ENCODE data around the gene INCA1.
A peak's percentile ranks its signal among the peaks of the same experiment; 100 is the strongest.

INCA1 gene

DNA sequence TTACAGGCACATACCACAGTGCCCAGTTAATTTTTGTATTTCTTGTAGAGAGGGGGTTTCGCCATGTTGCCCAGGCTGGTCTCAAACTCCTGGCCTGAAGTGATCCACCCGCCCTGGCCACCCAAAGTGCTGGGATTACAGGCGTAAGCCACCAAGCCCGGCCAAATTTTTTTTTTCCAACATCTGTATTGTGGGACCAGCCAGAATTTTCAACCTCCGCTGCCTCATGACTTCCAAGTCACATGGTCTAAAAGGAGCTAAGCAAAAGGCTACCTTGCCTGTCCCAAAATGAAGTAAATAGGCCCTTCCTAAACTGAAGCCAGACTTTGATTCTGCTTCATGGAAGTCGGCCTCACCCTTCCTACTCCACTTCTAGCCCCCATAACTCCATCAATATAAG lies 25.5 kb downstream of the INCA1 start:
- H3K4me3 ChIP-seq (ENCODE audit: low read length) = no peak overlapping the region
- TF ChIP-seq, protein P1, sequence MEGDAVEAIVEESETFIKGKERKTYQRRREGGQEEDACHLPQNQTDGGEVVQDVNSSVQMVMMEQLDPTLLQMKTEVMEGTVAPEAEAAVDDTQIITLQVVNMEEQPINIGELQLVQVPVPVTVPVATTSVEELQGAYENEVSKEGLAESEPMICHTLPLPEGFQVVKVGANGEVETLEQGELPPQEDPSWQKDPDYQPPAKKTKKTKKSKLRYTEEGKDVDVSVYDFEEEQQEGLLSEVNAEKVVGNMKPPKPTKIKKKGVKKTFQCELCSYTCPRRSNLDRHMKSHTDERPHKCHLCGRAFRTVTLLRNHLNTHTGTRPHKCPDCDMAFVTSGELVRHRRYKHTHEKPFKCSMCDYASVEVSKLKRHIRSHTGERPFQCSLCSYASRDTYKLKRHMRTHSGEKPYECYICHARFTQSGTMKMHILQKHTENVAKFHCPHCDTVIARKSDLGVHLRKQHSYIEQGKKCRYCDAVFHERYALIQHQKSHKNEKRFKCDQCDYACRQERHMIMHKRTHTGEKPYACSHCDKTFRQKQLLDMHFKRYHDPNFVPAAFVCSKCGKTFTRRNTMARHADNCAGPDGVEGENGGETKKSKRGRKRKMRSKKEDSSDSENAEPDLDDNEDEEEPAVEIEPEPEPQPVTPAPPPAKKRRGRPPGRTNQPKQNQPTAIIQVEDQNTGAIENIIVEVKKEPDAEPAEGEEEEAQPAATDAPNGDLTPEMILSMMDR (IDR thresholded peaks at IDR 0.05; ENCODE audit: insufficient read depth, low read depth, low read length, missing control alignments) = no peak
- no peak for DNase-seq (ENCODE audit: low read depth)

DNA sequence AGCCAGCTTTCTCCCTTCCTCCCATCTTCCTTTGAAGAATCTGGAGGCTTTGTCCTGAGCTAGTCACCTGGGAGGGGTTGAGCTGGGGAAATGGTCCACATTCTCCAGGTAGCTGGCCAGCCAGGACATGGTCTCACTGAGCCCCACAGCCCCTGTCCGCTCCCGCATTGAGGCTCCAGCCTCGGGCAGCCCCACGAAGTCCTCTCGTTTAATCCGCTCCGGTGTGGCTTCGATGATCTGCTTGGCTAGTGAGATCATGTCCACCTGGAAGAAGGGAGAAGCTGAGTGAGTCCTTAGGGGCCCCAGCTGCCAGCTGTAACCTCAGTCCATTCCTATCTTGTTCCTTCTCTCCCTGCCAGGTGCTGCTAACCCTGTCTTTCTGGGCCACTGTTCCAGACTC lies 27.0 kb downstream of the INCA1 start:
- no peak overlapping the region for H3K4me3 ChIP-seq (ENCODE audit: low read length)
- TF ChIP-seq, protein P1 (IDR thresholded peaks at IDR 0.05; ENCODE audit: insufficient read depth, low read depth, low read length, missing control alignments) = no peak
- no peak for DNase-seq (ENCODE audit: low read depth)

DNA sequence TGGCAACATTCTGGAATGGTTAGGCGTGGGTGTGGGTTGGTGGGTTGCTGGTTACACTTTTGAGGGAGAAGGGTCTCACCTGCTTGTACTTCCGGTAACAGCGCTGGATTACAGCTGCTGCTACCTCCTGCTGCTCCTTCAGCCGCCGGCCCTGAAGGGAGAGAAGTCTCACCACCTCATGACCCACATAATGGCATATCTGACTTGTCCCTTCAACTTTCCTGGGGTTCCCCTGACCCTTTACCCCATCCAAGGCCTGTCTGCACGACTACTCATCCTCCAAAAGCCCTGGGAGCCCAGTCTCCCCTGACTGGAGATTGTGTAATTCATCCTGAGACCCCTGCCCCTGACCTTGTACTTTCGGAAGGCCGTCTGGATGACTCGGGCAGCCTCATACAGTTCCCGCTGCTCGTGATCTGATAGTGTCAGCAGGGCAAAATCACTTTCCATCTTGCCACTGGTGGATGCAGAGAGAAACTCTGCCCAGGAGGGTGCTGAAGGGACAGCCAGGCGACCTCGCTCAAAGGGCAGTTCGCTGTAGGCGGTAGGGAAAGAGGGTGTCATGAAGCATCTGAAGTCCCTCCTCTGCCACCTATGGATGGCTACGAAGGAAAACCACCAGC lies 27.7 kb downstream of the INCA1 start:
- DNase-seq (ENCODE audit: low read depth) = no peak
- TF ChIP-seq, protein P1 (IDR thresholded peaks at IDR 0.05; ENCODE audit: insufficient read depth, low read depth, low read length, missing control alignments) = no peak
- H3K4me3 ChIP-seq (ENCODE audit: low read length) = no peak overlapping the region

DNA sequence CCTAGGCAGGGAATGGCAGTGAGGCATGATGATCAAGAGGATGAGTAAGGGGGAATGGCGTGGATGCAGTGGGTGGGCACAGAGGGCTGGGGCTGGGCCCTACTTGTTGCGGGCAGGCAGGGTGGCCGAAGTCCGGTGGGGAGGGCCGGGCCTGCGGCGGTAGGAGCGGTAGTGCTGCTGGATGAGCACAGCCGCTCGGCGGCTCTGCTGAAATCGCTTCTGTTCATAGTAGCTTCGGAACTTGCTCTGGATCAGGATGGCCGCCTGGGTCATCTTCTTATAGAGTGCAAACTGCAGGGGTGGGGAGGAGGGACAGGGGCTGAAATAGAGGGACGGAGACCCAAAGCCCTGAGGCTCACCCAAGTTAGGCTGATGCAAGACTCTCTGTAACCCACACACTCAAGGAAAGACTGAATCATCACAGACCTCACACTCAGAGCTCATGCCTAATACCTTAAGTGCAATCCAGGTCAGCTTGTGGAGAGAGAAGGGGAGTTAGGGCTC lies 28.2 kb downstream of the INCA1 start:
- H3K4me3 ChIP-seq (ENCODE audit: low read length) = peak overlapping the region; percentile 84
- peak; percentile 89 for DNase-seq (ENCODE audit: low read depth)
- TF ChIP-seq, protein P1 (IDR thresholded peaks at IDR 0.05; ENCODE audit: insufficient read depth, low read depth, low read length, missing control alignments) = no peak

DNA sequence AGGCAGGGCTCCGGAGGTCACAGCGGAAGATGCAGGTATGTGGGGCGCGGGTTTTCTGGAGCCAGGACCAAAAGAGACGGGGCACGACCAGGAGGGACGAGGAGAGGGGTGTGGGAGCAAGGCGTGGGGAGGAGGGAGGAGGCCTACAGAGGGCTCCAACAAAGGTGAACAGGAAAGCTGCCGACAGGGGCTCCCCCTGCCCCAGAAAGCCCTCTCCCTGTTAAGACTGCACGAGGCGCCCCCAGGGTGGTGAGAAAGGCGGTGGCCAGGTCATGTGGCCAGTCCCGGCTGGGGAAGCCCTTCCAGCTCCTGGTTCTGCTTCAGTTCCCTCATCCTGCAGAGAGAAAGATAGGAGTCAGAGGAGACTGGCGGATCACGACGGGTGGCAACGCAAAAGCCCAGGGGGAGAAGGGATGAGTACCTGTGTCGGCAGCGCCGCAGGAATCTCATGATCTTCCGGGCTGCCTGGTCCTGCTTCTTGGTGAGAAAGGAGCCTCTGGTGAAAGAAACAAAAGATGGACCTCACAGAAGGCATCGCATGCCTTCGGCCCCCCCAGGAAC lies 28.8 kb downstream of the INCA1 start:
- TF ChIP-seq, protein P1 (IDR thresholded peaks at IDR 0.05; ENCODE audit: insufficient read depth, low read depth, low read length, missing control alignments) = no peak
- peak; percentile 63 for DNase-seq (ENCODE audit: low read depth)
- H3K4me3 ChIP-seq (ENCODE audit: low read length) = peak overlapping the region; percentile 84

DNA sequence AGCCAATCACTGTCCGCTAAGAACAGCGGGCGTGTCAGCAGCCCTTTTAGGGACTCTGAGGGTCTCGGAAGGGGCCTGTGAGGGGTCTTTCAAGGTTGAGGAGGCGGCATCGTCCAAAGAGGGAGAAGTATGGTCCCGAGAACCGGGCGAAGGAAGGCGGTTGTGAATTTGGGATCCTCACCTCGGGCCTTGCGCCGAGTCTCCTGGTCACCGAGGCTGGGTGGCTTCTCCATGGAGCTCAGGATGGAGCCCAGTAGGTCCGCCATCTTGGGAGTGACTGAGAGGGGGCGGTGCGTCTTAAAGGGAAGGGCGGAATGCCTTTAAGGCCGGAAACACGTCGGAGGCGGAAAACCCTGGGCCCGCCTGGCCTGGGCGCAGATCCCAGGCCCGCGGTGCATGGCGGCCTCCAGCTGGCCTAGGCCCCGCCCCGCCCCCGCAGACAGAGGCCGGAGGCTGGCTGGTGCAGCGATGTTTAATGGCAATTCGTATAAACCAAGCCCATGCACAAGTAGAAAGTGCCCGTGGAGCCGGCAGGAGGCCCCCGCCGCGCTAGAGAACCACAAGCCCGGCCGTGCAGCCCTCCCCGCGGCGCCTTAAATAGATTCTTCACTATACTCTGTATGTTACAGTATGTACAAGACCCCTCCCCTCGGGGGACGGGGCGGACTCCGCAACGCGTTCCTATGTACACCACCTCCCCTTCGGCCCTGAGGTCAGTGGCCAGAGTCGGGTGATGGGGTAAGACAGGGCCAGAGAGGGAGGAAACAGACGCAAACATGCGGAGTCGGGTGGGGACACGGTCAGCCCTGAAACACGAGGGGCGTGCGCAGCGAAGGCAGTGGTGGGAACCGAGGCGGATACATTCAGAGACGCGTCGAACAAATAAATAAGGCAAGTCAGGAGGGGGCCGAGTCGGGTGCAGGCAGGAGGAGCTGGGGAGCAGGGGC lies 29.5 kb downstream of the INCA1 start, which contains the start of gene SPAG7:
TSS of gene SPAG7 (minus strand) at position 279 of the 947 bp plus-strand sequence. CDS start at position 266, 13 bp downstream.
- TF ChIP-seq, protein P1 (IDR thresholded peaks at IDR 0.05; ENCODE audit: insufficient read depth, low read depth, low read length, missing control alignments) = no peak
- peak; percentile 98 for DNase-seq (ENCODE audit: low read depth)
- peak within 1 kb of the TSS; percentile 84 for H3K4me3 ChIP-seq (ENCODE audit: low read length)
